Measurements from ENCODE around the gene IFIT1B. TPM values are rescaled to one million over a fixed set of nuclear protein-coding genes. Genes with fewer than 3 reads are reported as not detected.
"Not testable (repeated sequence)": the region's sequence is repeated elsewhere in the genome, so short reads cannot be mapped to it uniquely, and the experiment has no call there.

Gene IFIT1B
- total and polyA plus RNA-seq, 10 of the 15 experiments (the other 5 are each of a cell fraction or from before 2014, with no cell fraction given), result 0.04 TPM; not detected in 9

GRCh38 chr10:89411135-89411534 lies 33.3 kb downstream of the IFIT1B start:
- ATAC-seq; H3K27me3 ChIP-seq (replicated peaks in 1 of 2; ENCODE audit: control insufficient read depth in 2 of 2, insufficient read depth in 2 of 2, low read length in 1 of 2); H3K36me3 ChIP-seq (ENCODE audit: control insufficient read depth in 2 of 2, insufficient read depth in 2 of 2, low read length in 1 of 2); POLR2A ChIA-PET; RAD21 ChIA-PET (ENCODE audit: unreplicated experiment); H3K9me3 ChIP-seq (replicated peaks; ENCODE audit: control insufficient read depth, insufficient read depth, low read length); H3K4me3 ChIP-seq; CTCF ChIA-PET; H3K4me1 ChIP-seq (ENCODE audit: control insufficient read depth, insufficient read depth, low read length); H3K4me2 ChIP-seq (ENCODE audit: control insufficient read depth, insufficient read depth); H4K20me1 ChIP-seq (ENCODE audit: control insufficient read depth, insufficient read depth); H3K9ac ChIP-seq (ENCODE audit: control insufficient read depth, insufficient read depth, low read length); BruUV-seq (replicated peaks); DNase-seq (ENCODE audit: low read depth, low spot score); in situ Hi-C loops (cut with MboI); H2AFZ ChIP-seq (ENCODE audit: control insufficient read depth, low read depth, low read length); H3K27ac ChIP-seq (ENCODE audit: control insufficient read depth, insufficient read depth); FAIRE-seq: not testable (repeated sequence)
- SMC1A ChIA-PET (ENCODE audit: uncharacterized antibody, unreplicated experiment), result interaction anchor here (1.9 kb wide), 1 partner anchor 22 kb away, joined by 4 read pairs; no protein-coding TSS in a partner anchor
- intact Hi-C loops (cut with micrococcal nuclease; ENCODE audit: unreplicated experiment), result loop anchor here (10.0 kb wide), 1 partner anchor 526 kb away; the partner anchor contains the start of gene STAMBPL1
- WGBS (ENCODE audit: insufficient coverage, insufficient replicate concordance, low lambda C conversion rate, missing lambda C conversion rate), result 79% methylated on average over 2 of the region's 2 CpGs
- H3K79me2 ChIP-seq (ENCODE audit: control insufficient read depth, insufficient read depth, low read length), result peaks cover 27% of the 10 kb centered on the region

- H3K9me3 ChIP-seq (replicated peaks; ENCODE audit: control insufficient read depth, insufficient read depth, low read length); H3K36me3 ChIP-seq (ENCODE audit: control insufficient read depth in 2 of 2, insufficient read depth in 2 of 2, low read length in 1 of 2); DNase-seq (ENCODE audit: low read depth, low spot score); H3K27ac ChIP-seq (ENCODE audit: control insufficient read depth, insufficient read depth); H2AFZ ChIP-seq (ENCODE audit: control insufficient read depth, low read depth, low read length); FAIRE-seq; H3K4me1 ChIP-seq (ENCODE audit: control insufficient read depth, insufficient read depth, low read length); in situ Hi-C loops (cut with MboI); H3K4me2 ChIP-seq (ENCODE audit: control insufficient read depth, insufficient read depth); H3K9ac ChIP-seq (ENCODE audit: control insufficient read depth, insufficient read depth, low read length); H3K4me3 ChIP-seq; H3K27me3 ChIP-seq (replicated peaks in 1 of 2; ENCODE audit: control insufficient read depth in 2 of 2, insufficient read depth in 2 of 2, low read length in 1 of 2); H4K20me1 ChIP-seq (ENCODE audit: control insufficient read depth, insufficient read depth); BruUV-seq (replicated peaks); ATAC-seq: not testable (repeated sequence)
- ChIA-PET POLR2A (interaction anchor here (0.9 to 1.6 kb wide), 2 partner anchors 9 to 110 kb away, joined by 3 to 5 read pairs; partner anchors contain the start of gene IFIT2), RAD21 (ENCODE audit: unreplicated experiment) (interaction anchor here (1.2 kb wide), 1 partner anchor 20 kb away, joined by 3 read pairs; the partner anchor contains the start of gene IFIT1), SMC1A (ENCODE audit: uncharacterized antibody, unreplicated experiment) (interaction anchor here (0.6 to 2.4 kb wide), 7 partner anchors 19 to 167 kb away, joined by 3 to 27 read pairs (median 3); partner anchors contain the start of gene IFIT1), CTCF (interaction anchor here (1.1 to 3.0 kb wide), 4 partner anchors 11 to 69 kb away, joined by 3 to 24 read pairs (median 3); no protein-coding TSS in a partner anchor)
- 94% methylated on average over 10 of the region's 10 CpGs for whole genome bisulfite sequencing (ENCODE audit: insufficient coverage, insufficient replicate concordance, low lambda C conversion rate, missing lambda C conversion rate)
- TF ChIP-seq MLLT1 (IDR thresholded peaks at IDR 0.05) (peak; percentile 64; the same call in 1 of the 2 replicates), NFYB (IDR thresholded peaks at IDR 0.05; ENCODE audit: insufficient read depth, low read depth, low read length) (peak; percentile 65)
- H3K79me2 ChIP-seq (ENCODE audit: control insufficient read depth, insufficient read depth, low read length), result peaks cover 37% of the 10 kb centered on the region
- intact Hi-C loops (cut with micrococcal nuclease; ENCODE audit: unreplicated experiment), result loop anchor here (10.0 kb wide), 1 partner anchor 527 kb away; the partner anchor contains the start of gene STAMBPL1
Observed at GRCh38 chr10:89412276-89412675, 34.4 kb downstream of the IFIT1B start.
